KMS-11 (cell line): ENCODE measurements around the gene REEP5.

Source experiments
- H2AFZ ChIP-seq: fragments of 200-600 bp; sonication (generic); 2 replicates; pipeline ENCODE4 v1.6.1; 2016; ENCODE audit warnings: antibody characterized with exemption, mixed run types, low read depth
- H3K27ac ChIP-seq: fragments of 200-600 bp; sonication (generic); 2 replicates; pipeline ENCODE4 v1.6.1; 2016; ENCODE audit warnings: mild to moderate bottlenecking, mixed run types
- H3K27me3 ChIP-seq: fragments of 200-600 bp; sonication (generic); 2 replicates; pipeline ENCODE4 v1.6.1; 2017; ENCODE audit warnings: mild to moderate bottlenecking, low read depth, mixed run types, moderate library complexity; ENCODE audit not compliant: insufficient read depth
- H3K36me3 ChIP-seq: fragments of 200-600 bp; sonication (generic); 2 replicates; pipeline ENCODE4 v1.6.1; 2017; ENCODE audit warnings: mild to moderate bottlenecking, mixed run types; ENCODE audit not compliant: insufficient read depth
- H3K4me1 ChIP-seq: fragments of 200-600 bp; sonication (generic); 2 replicates; pipeline ENCODE4 v1.6.1; 2016; ENCODE audit warnings: mild to moderate bottlenecking, low read depth, mixed run types; ENCODE audit not compliant: poor library complexity, severe bottlenecking
- H3K4me2 ChIP-seq: fragments of 200-600 bp; sonication (generic); 2 replicates; pipeline ENCODE4 v1.7.0; 2016; ENCODE audit warnings: mild to moderate bottlenecking, mixed run types
- H3K4me3 ChIP-seq: fragments of 200-600 bp; sonication (generic); IDR thresholded peaks from 2 replicates; pipeline ENCODE4 v1.6.1; 2017; ENCODE audit warnings: low read depth, low read length, mixed read lengths; ENCODE audit not compliant: insufficient read depth
- H3K79me2 ChIP-seq: fragments of 200-600 bp; sonication (generic); 2 replicates; pipeline ENCODE4 v1.6.1; 2016; ENCODE audit warnings: low read depth, mixed run types; ENCODE audit not compliant: insufficient read depth
- H3K9ac ChIP-seq: fragments of 200-600 bp; sonication (generic); 2 replicates; pipeline ENCODE4 v1.6.1; 2016; ENCODE audit warnings: mild to moderate bottlenecking, mixed run types
- H4K20me1 ChIP-seq: fragments of 200-600 bp; sonication (generic); 2 replicates; pipeline ENCODE4 v1.6.1; 2016; ENCODE audit warnings: mild to moderate bottlenecking, mixed run types; ENCODE audit not compliant: insufficient read depth
- TF ChIP-seq, protein P1 (sequence below): fragments of 200-600 bp; sonication (generic); conservative IDR thresholded peaks from 2 replicates; pipeline ENCODE4 v1.6.1; 2017; ENCODE audit warnings: low read depth, mild to moderate bottlenecking, antibody characterized with exemption, low read length, moderate library complexity, mixed read lengths

REEP5 gene

DNA sequence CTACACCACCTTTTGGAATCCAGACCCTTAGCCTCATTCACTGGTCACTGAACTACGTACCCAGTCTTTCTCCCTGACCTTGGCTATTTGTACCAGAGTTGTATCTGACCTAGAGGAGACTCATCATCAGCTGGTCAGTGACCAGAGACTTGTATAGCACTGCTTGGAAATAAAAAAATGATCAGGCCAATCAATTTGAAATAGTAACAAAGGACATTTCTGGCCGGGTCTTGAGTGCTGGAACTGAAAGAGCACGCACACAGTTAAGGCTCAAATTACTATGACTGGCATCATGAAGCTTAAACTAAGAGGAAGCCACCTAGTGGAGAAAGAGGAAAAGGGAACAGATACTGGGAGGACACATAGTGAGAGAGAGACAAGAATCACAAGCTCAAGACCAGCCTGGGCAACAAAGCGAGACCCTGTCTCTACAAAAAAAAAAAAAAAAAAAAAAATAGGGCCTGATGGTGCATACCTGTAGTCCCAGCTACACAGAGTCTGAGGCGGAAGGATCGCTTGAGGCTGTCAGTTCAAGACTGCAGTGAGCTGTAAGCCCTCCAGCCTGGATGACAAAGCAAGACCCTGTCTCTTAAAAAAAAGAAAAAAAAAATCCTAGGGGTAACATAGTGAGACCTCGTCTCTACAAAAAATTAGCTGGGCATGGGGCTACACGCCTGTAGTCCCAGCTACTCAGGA lies 73.8 kb downstream of the REEP5 start:
- peaks cover 3% of the 10 kb centered on the region for H3K4me1 ChIP-seq
- H3K27ac ChIP-seq = no peak overlapping the region
- H3K4me2 ChIP-seq = peak overlapping the region; percentile 25; the same call in 1 of the 2 replicates
- TF ChIP-seq, protein P1, sequence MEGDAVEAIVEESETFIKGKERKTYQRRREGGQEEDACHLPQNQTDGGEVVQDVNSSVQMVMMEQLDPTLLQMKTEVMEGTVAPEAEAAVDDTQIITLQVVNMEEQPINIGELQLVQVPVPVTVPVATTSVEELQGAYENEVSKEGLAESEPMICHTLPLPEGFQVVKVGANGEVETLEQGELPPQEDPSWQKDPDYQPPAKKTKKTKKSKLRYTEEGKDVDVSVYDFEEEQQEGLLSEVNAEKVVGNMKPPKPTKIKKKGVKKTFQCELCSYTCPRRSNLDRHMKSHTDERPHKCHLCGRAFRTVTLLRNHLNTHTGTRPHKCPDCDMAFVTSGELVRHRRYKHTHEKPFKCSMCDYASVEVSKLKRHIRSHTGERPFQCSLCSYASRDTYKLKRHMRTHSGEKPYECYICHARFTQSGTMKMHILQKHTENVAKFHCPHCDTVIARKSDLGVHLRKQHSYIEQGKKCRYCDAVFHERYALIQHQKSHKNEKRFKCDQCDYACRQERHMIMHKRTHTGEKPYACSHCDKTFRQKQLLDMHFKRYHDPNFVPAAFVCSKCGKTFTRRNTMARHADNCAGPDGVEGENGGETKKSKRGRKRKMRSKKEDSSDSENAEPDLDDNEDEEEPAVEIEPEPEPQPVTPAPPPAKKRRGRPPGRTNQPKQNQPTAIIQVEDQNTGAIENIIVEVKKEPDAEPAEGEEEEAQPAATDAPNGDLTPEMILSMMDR = peak; percentile 77
- H4K20me1 ChIP-seq = no peaks in the 10 kb centered on the region
- no peaks in the 10 kb centered on the region for H3K79me2 ChIP-seq
- H3K9ac ChIP-seq = no peak overlapping the region
- H3K27me3 ChIP-seq = no peaks in the 10 kb centered on the region
- no peak overlapping the region for H2AFZ ChIP-seq
- H3K4me3 ChIP-seq = no peak overlapping the region
- no peaks in the 10 kb centered on the region for H3K36me3 ChIP-seq

DNA sequence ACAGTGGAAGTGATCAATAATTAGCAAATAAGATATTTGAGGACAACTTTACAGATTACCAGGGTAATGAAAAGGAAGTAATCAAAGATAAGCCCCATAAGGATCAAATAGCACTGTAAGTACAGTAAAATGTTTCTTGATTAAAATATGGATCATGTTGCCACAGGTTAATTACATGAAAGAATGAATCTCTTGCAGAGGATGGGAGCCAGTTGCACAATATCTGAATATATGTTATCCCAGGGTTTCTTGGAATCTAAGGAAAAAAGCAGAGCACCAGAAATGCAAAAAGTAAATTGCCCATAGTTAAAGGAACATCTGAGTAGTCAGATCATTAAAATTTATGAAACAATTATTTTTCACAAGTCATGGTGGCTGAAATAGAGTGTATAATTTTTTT lies 74.7 kb downstream of the REEP5 start:
- H3K4me2 ChIP-seq = no peak overlapping the region
- H3K4me1 ChIP-seq = peaks cover 3% of the 10 kb centered on the region
- H3K4me3 ChIP-seq = no peak overlapping the region
- no peaks in the 10 kb centered on the region for H4K20me1 ChIP-seq
- no peak overlapping the region for H3K9ac ChIP-seq
- H2AFZ ChIP-seq = no peak overlapping the region
- H3K27me3 ChIP-seq = no peaks in the 10 kb centered on the region
- TF ChIP-seq, protein P1 = no peak
- H3K27ac ChIP-seq = no peak overlapping the region
- no peaks in the 10 kb centered on the region for H3K79me2 ChIP-seq
- no peaks in the 10 kb centered on the region for H3K36me3 ChIP-seq

DNA sequence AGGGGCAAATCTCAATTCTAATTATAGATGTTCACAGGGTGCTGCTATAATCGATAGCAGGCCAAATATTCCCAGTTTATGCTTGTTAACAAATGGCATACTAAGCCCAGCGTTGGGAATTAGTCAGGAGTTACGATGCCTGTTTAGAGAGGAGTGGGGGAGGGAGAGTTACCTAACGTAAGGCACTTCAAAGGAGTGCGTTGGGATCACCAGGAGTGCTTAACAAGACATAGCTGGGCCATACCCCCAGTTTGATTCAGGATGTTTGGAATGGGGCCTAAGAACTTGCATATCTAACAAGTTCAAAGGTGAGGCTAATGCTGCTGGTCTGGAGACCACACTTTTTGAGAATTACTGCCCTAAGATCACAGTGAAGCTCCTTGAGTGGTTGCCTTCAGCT lies 75.5 kb downstream of the REEP5 start:
- no peaks in the 10 kb centered on the region for H4K20me1 ChIP-seq
- no peak overlapping the region for H3K27ac ChIP-seq
- H2AFZ ChIP-seq = no peak overlapping the region
- no peaks in the 10 kb centered on the region for H3K27me3 ChIP-seq
- TF ChIP-seq, protein P1 = no peak
- H3K4me2 ChIP-seq = no peak overlapping the region
- peaks cover 3% of the 10 kb centered on the region for H3K4me1 ChIP-seq
- no peak overlapping the region for H3K9ac ChIP-seq
- no peak overlapping the region for H3K4me3 ChIP-seq
- no peaks in the 10 kb centered on the region for H3K79me2 ChIP-seq
- no peaks in the 10 kb centered on the region for H3K36me3 ChIP-seq

DNA sequence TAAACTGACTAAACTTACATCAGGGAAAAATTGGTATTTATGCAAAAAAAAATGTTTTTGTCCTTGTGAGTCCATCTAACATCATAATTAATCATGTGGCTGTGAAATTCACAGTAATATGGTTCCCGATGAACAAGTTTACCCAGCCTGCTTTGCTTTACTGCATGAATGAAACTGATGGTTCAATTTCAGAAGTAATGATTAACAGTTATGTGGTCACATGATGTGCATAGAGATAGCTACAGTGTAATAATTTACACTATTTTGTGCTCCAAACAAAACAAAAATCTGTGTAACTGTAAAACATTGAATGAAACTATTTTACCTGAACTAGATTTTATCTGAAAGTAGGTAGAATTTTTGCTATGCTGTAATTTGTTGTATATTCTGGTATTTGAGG lies 77.5 kb downstream of the REEP5 start:
- TF ChIP-seq, protein P1 = no peak

More for the DNA sequence above, 77.5 kb downstream of the REEP5 start:
- H3K9ac ChIP-seq = no peak overlapping the region
- no peaks in the 10 kb centered on the region for H4K20me1 ChIP-seq
- H3K4me3 ChIP-seq = no peak overlapping the region
- no peaks in the 10 kb centered on the region for H3K27me3 ChIP-seq
- no peaks in the 10 kb centered on the region for H3K36me3 ChIP-seq
- H3K27ac ChIP-seq = no peak overlapping the region
- H3K4me2 ChIP-seq = no peak overlapping the region
- H3K4me1 ChIP-seq = peaks cover 3% of the 10 kb centered on the region
- H2AFZ ChIP-seq = no peak overlapping the region
- H3K79me2 ChIP-seq = no peaks in the 10 kb centered on the region
